Tongue (tissue), 2 donors: ENCODE results near the gene DAD1. TPM values are rescaled to one million over a fixed set of nuclear protein-coding genes. Genes with fewer than 3 reads are reported as not detected.
"Not testable (repeated sequence)": the region's sequence is repeated elsewhere in the genome, so short reads cannot be mapped to it uniquely, and the experiment has no call there.

Experiments used
- DNase-seq: peaks from one replicate; pipeline ENCODE4 v3.0.0-alpha.2; 2015
- total RNA-seq: library from RNA; depleted of rRNA; stranded (reverse); fragments of >200 nt; gene quantifications from one replicate; pipeline ENCODE4 v1.2.3, GENCODE V29; 2014

The DAD1 gene
- total RNA-seq, 1 donor from 2014 or later = 168 TPM

- no peak for DNase-seq
These were observed 21.6 kb downstream of the DAD1 start for GRCh38 chr14:22567437-22567836.

- no peak for DNase-seq
These were observed 22.2 kb downstream of the DAD1 start for GRCh38 chr14:22566845-22567244.

- DNase-seq = not testable (repeated sequence)
These were observed 22.8 kb downstream of the DAD1 start for GRCh38 chr14:22566266-22566665.

GRCh38 chr14:22565391-22565945, 23.6 kb downstream of the DAD1 start:
- no peak for DNase-seq

- no peak for DNase-seq
These were observed 24.6 kb downstream of the DAD1 start for GRCh38 chr14:22564463-22564862.

- DNase-seq = no peak
These were observed 25.0 kb downstream of the DAD1 start for GRCh38 chr14:22563987-22564386.

- DNase-seq = no peak
These were observed 27.1 kb downstream of the DAD1 start for GRCh38 chr14:22561661-22562579.

GRCh38 chr14:22561366-22561660, 27.7 kb downstream of the DAD1 start:
- DNase-seq = no peak

- DNase-seq = no peak
These were observed 28.2 kb downstream of the DAD1 start for GRCh38 chr14:22560662-22561365.

GRCh38 chr14:22559041-22559440, 30.0 kb downstream of the DAD1 start:
- DNase-seq = no peak

GRCh38 chr14:22558221-22558913, 30.7 kb downstream of the DAD1 start:
- DNase-seq = no peak

GRCh38 chr14:22557846-22558220, 31.2 kb downstream of the DAD1 start:
- no peak for DNase-seq

GRCh38 chr14:22556990-22557623, 31.9 kb downstream of the DAD1 start:
- DNase-seq = peak; percentile 90

- DNase-seq = no peak
These were observed 32.7 kb downstream of the DAD1 start for GRCh38 chr14:22556021-22556989.

GRCh38 chr14:22555384-22556011, 33.5 kb downstream of the DAD1 start:
- DNase-seq = no peak

- DNase-seq = no peak
These were observed 34.3 kb downstream of the DAD1 start for GRCh38 chr14:22554498-22555383.

GRCh38 chr14:22553861-22554497, 35.0 kb downstream of the DAD1 start:
- DNase-seq = not testable (repeated sequence)

GRCh38 chr14:22553445-22553844, 35.6 kb downstream of the DAD1 start:
- DNase-seq = no peak

GRCh38 chr14:22552827-22553076, 36.3 kb downstream of the DAD1 start:
- no peak for DNase-seq
